GM06990 (cell line): ENCODE measurements around the gene GPR162.

ENCODE experiments used
- DNase-seq: peaks from one replicate; pipeline ENCODE4 v3.0.0-alpha.2; 2011; ENCODE audit not compliant: insufficient read length; ENCODE audit errors: extremely low read depth
- H3K27me3 ChIP-seq: replicated peaks from 2 replicates; pipeline ENCODE4 v1.6.0; 2011; ENCODE audit warnings: low read length; ENCODE audit not compliant: control insufficient read depth, insufficient read depth
- H3K36me3 ChIP-seq: 2 replicates; pipeline ENCODE4 v1.5.1; 2011; ENCODE audit warnings: low read length; ENCODE audit not compliant: control insufficient read depth, insufficient read depth
- H3K4me3 ChIP-seq: replicated peaks from 2 replicates; pipeline ENCODE4 v1.5.1; 2011; ENCODE audit warnings: low read depth, mild to moderate bottlenecking, control low read depth, low read length
- CTCF ChIP-seq: IDR thresholded peaks from 2 replicates; pipeline ENCODE4 v1.5.1; 2011; ENCODE audit warnings: low read length, control low read depth, mild to moderate bottlenecking, inconsistent platforms; ENCODE audit not compliant: insufficient read depth, poor library complexity, severe bottlenecking

The GPR162 gene

GRCh38 chr12:6775185-6776174 lies 46.1 kb upstream of the GPR162 start:
- Histone ChIP-seq H3K27me3 (no peaks in the 10 kb centered on the region), H3K36me3 (no peaks in the 10 kb centered on the region; the same call in none of the 2 replicates), H3K4me3 (no peak overlapping the region)
- no peak for DNase-seq
- TF ChIP-seq CTCF, result no peak

DNA sequence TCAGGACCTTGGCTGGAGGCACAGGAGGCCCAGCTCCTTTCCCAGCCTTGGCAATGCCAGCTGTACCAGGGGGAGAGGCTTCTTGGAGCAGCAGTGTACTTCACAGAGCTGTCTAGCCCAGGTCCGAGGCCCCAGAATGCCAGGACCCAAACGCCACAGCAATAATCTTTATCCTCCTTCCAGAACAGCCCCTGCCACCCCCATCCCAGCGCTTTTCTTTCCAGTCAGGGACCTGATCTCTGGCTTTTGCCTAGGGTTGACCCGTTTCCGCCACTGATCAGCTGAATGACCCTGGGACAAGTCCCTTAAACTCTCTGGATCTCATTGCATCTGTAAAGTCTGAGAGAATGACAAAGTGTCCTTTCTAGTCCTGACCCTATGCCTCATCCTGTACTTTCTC lies 44.2 kb upstream of the GPR162 start:
- no peaks in the 10 kb centered on the region for H3K27me3 ChIP-seq
- no peak for TF ChIP-seq CTCF
- H3K36me3 ChIP-seq, result no peaks in the 10 kb centered on the region; the same call in none of the 2 replicates
- DNase-seq, result no peak
- H3K4me3 ChIP-seq, result no peak overlapping the region

DNA sequence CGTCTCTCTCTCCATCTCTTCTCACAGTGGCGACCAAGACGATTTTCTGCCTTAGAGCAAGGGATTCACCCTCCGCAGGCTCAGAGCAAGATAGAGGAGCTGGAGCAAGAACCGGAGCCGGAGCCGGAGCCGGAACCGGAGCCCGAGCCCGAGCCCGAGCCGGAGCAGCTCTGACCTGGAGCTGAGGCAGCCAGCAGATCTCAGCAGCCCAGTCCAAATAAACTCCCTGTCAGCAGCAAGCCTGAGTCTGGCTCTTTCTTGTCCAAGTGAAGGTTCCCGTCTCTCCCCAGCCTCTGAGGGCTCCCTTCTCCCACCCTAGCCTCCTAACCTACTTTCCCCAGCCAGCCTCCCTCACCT lies 43.4 kb upstream of the GPR162 start:
- no peak for TF ChIP-seq CTCF
- Histone ChIP-seq H3K36me3 (no peaks in the 10 kb centered on the region; the same call in none of the 2 replicates), H3K4me3 (no peak overlapping the region; the same call in 1 of the 2 replicates), H3K27me3 (no peaks in the 10 kb centered on the region)
- DNase-seq, result no peak

- Histone ChIP-seq H3K36me3 (no peaks in the 10 kb centered on the region; the same call in none of the 2 replicates), H3K27me3 (no peaks in the 10 kb centered on the region), H3K4me3 (peak overlapping the region; percentile 52)
- DNase-seq, result peak; percentile 86
- TF ChIP-seq CTCF, result peak; percentile 91
Observed at GRCh38 chr12:6778574-6779550, 42.8 kb upstream of the GPR162 start.

DNA sequence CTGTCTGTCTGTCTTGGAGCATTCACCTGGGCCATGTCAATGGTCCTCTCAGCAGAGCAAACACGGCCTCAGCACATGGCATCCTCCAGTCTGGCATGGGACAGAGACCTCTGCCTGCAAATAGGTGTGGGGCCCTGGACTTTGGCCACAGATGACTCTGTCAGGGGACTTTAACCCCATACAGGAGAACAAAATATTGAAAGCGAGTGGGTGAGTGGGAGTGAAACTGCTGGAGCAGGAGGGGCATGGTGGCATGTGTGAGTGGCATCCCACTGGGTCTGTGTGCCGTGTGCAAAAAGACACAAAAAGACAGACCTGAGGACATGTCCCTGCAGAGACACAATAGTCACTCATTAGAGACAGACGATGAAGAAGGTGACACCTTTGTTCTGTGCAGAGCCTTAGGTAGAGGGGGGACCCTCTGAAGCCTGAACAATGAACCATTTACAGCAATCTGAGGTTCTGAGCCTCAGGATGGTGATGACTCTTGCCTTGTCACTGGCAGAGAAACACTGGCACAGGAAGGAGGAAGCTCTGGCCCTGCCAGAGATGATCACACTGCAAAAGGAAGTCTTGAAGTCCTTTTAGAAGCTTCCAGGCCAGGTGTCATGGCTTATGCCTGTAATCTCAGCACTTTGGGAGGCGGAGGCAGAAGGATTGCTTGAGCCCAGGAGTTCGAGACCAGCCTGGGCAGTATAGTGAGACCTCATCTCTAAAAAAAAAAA lies 41.8 kb upstream of the GPR162 start:
- Histone ChIP-seq H3K4me3 (no peak overlapping the region), H3K27me3 (no peaks in the 10 kb centered on the region), H3K36me3 (no peaks in the 10 kb centered on the region; the same call in none of the 2 replicates)
- no peak for TF ChIP-seq CTCF
- no peak for DNase-seq
